GM10266 (cell line): Measurements from ENCODE around the gene WDR17.

Source experiments
- DNase-seq: peaks from one replicate; pipeline ENCODE4 v3.0.0; 2012; ENCODE audit errors: extremely low spot score
- CTCF ChIP-seq: IDR thresholded peaks from 2 replicates; pipeline ENCODE4 v1.5.1; 2012; ENCODE audit warnings: mild to moderate bottlenecking, low read depth; ENCODE audit not compliant: control insufficient read depth, insufficient read depth; ENCODE audit errors: missing control alignments

WDR17 gene

GRCh38 chr4:176052744-176053143 lies 12.9 kb upstream of the WDR17 start:
- no peak for TF ChIP-seq CTCF
- peak; percentile 45 for DNase-seq

- no peak for DNase-seq
- no peak for TF ChIP-seq CTCF
These were observed 11.9 kb upstream of the WDR17 start for GRCh38 chr4:176053785-176054184.

- peak; percentile 51 for TF ChIP-seq CTCF
- no peak for DNase-seq
These were observed 10.7 kb upstream of the WDR17 start for GRCh38 chr4:176054942-176055341.

GRCh38 chr4:176063718-176064117 lies 1.9 kb upstream of the WDR17 start:
- no peak for DNase-seq
- no peak for TF ChIP-seq CTCF

- no peak for TF ChIP-seq CTCF
- no peak for DNase-seq
These were observed 1.1 kb upstream of the WDR17 start for GRCh38 chr4:176064539-176064938.

GRCh38 chr4:176066757-176067156 lies 1.1 kb downstream of the WDR17 start:
- no peak for TF ChIP-seq CTCF
- no peak for DNase-seq

- TF ChIP-seq CTCF: no peak
- no peak for DNase-seq
These were observed 11.9 kb downstream of the WDR17 start for GRCh38 chr4:176077561-176077960.
